ENCODE results near the gene XRCC1.
A peak's percentile ranks its signal among the peaks of the same experiment; 100 is the strongest.

GRCh38 chr19:43624933-43625332 lies 49.6 kb upstream of the XRCC1 start:
- TF ChIP-seq, protein P1, sequence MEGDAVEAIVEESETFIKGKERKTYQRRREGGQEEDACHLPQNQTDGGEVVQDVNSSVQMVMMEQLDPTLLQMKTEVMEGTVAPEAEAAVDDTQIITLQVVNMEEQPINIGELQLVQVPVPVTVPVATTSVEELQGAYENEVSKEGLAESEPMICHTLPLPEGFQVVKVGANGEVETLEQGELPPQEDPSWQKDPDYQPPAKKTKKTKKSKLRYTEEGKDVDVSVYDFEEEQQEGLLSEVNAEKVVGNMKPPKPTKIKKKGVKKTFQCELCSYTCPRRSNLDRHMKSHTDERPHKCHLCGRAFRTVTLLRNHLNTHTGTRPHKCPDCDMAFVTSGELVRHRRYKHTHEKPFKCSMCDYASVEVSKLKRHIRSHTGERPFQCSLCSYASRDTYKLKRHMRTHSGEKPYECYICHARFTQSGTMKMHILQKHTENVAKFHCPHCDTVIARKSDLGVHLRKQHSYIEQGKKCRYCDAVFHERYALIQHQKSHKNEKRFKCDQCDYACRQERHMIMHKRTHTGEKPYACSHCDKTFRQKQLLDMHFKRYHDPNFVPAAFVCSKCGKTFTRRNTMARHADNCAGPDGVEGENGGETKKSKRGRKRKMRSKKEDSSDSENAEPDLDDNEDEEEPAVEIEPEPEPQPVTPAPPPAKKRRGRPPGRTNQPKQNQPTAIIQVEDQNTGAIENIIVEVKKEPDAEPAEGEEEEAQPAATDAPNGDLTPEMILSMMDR (IDR thresholded peaks at IDR 0.05): peak in 1 of 4 donors; percentile 13
- TF ChIP-seq POLR2A (IDR thresholded peaks at IDR 0.05): no peak

Data from right lobe of liver (tissue), 4 donors.